GM19452 (cell line): Measurements from ENCODE around the gene C1orf52.

ENCODE experiments used
- ATAC-seq: cut with Tn5 transposase; IDR thresholded peaks from one replicate; pipeline ENCODE4 v1.9.1; 2021; ENCODE audit not compliant: unreplicated experiment

The C1orf52 gene

GRCh38 chr1:85259118-85259911 is at the start of gene C1orf52:
Gene C1orf52 (minus strand): TSS chr1:85259662. CDS start chr1:85259633, 29 bp downstream.
- ATAC-seq: peak; percentile 95

- no peak for ATAC-seq
These were observed 49.4 kb upstream of the C1orf52 start for GRCh38 chr1:85308833-85309350.

GRCh38 chr1:85307987-85308832 is 48.7 kb upstream of the C1orf52 start:
- peak; percentile 88 for ATAC-seq

GRCh38 chr1:85306236-85306635 is 46.8 kb upstream of the C1orf52 start:
- ATAC-seq: no peak

GRCh38 chr1:85303440-85304162 is 44.1 kb upstream of the C1orf52 start:
- ATAC-seq: no peak

- ATAC-seq: no peak
These were observed 40.7 kb upstream of the C1orf52 start for GRCh38 chr1:85300140-85300539.

- peak; percentile 96 for ATAC-seq
These were observed 38.6 kb upstream of the C1orf52 start for GRCh38 chr1:85297855-85298629.

GRCh38 chr1:85297538-85297854 is 38.0 kb upstream of the C1orf52 start:
- ATAC-seq: no peak

- ATAC-seq: no peak
These were observed 37.5 kb upstream of the C1orf52 start for GRCh38 chr1:85296980-85297379.

- no peak for ATAC-seq
These were observed 36.2 kb upstream of the C1orf52 start for GRCh38 chr1:85295654-85296053.

GRCh38 chr1:85295006-85295431 is 35.6 kb upstream of the C1orf52 start:
- ATAC-seq: no peak

GRCh38 chr1:85290826-85291225 is 31.4 kb upstream of the C1orf52 start:
- ATAC-seq: no peak

GRCh38 chr1:85289848-85290335 is 30.4 kb upstream of the C1orf52 start:
- ATAC-seq: peak; percentile 64

- peak; percentile 37 for ATAC-seq
These were observed 29.9 kb upstream of the C1orf52 start for GRCh38 chr1:85289207-85289847.

GRCh38 chr1:85284202-85284601 is 24.7 kb upstream of the C1orf52 start:
- no peak for ATAC-seq

GRCh38 chr1:85283475-85284199 is 24.2 kb upstream of the C1orf52 start:
- no peak for ATAC-seq

- ATAC-seq: no peak
These were observed 23.0 kb upstream of the C1orf52 start for GRCh38 chr1:85282424-85282823.

GRCh38 chr1:85280636-85281035 is 21.2 kb upstream of the C1orf52 start:
- no peak for ATAC-seq

- ATAC-seq: no peak
These were observed 20.1 kb upstream of the C1orf52 start for GRCh38 chr1:85279458-85280080.
